Glutamatergic neuron (in vitro differentiated cells): ENCODE data around the gene ASNSD1. TPM values are rescaled to one million over a fixed set of nuclear protein-coding genes. Genes with fewer than 3 reads are reported as not detected.
"Not testable (repeated sequence)": the region's sequence is repeated elsewhere in the genome, so short reads cannot be mapped to it uniquely, and the experiment has no call there.

Source experiments
- DNase-seq: peaks from one replicate; pipeline ENCODE4 v3.0.0; 2022
- H3K27ac Mint-ChIP-seq: one replicate; pipeline ENCODE4 v1.8.0; 2020; ENCODE audit warnings: mild to moderate bottlenecking, mixed read lengths, inconsistent platforms; ENCODE audit not compliant: unreplicated experiment
- H3K27me3 Mint-ChIP-seq: one replicate; pipeline ENCODE4 v1.8.0; 2020; ENCODE audit warnings: mild to moderate bottlenecking, moderate library complexity, mixed read lengths, inconsistent platforms; ENCODE audit not compliant: unreplicated experiment
- H3K36me3 Mint-ChIP-seq: one replicate; pipeline ENCODE4 v1.8.0; 2020; ENCODE audit warnings: mild to moderate bottlenecking, mixed read lengths, inconsistent platforms; ENCODE audit not compliant: unreplicated experiment
- H3K4me1 Mint-ChIP-seq: one replicate; pipeline ENCODE4 v1.8.0; 2020; ENCODE audit warnings: mild to moderate bottlenecking, low read depth, mixed read lengths, inconsistent platforms; ENCODE audit not compliant: unreplicated experiment
- H3K4me3 Mint-ChIP-seq: one replicate; pipeline ENCODE4 v1.8.0; 2020; ENCODE audit warnings: mild to moderate bottlenecking, mixed read lengths, inconsistent platforms; ENCODE audit not compliant: unreplicated experiment
- H3K9me3 Mint-ChIP-seq: one replicate; pipeline ENCODE4 v1.8.0; 2020; ENCODE audit warnings: mild to moderate bottlenecking, moderate library complexity, mixed read lengths, inconsistent platforms; ENCODE audit not compliant: unreplicated experiment
- CTCF ChIP-seq: fragments of 200-600 bp; sonication (generic); IDR thresholded peaks from one replicate; pipeline ENCODE4 v1.5.0; 2021; ENCODE audit not compliant: partially characterized antibody, unreplicated experiment
- total RNA-seq: library from RNA; stranded (reverse); fragmentation: NEBNext Ultra II Directional; extraction: Animal tissue kit (Norgen Biotek cat#: 25700); gene quantifications from one replicate; pipeline ENCODE4 v1.2.1, GENCODE V29; 2021; ENCODE audit not compliant: unreplicated experiment

Gene ASNSD1
- total RNA-seq, 1 donor from 2014 or later = 39.9 TPM

- no peaks in the 10 kb centered on the region for H3K9me3 Mint-ChIP-seq
These were observed 1.5 kb downstream of the ASNSD1 start for GRCh38 chr2:189662669-189663226.

GRCh38 chr2:189663319-189663718 is 2.1 kb downstream of the ASNSD1 start:
- H3K4me1 Mint-ChIP-seq, H3K9me3 Mint-ChIP-seq, H3K27ac Mint-ChIP-seq, DNase-seq, H3K27me3 Mint-ChIP-seq, H3K4me3 Mint-ChIP-seq, H3K36me3 Mint-ChIP-seq: not testable (repeated sequence)

More at GRCh38 chr2:189662669-189663226, 1.5 kb downstream of the ASNSD1 start:
- no peak for TF ChIP-seq CTCF
- H3K27me3 Mint-ChIP-seq = no peaks in the 10 kb centered on the region
- H3K4me3 Mint-ChIP-seq = no peak overlapping the region
- DNase-seq = no peak
- H3K4me1 Mint-ChIP-seq = no peaks in the 10 kb centered on the region
- H3K27ac Mint-ChIP-seq = no peak overlapping the region
- no peaks in the 10 kb centered on the region for H3K36me3 Mint-ChIP-seq

GRCh38 chr2:189669913-189670312 is 8.7 kb downstream of the ASNSD1 start:
- Mint-ChIP-seq H3K36me3 (no peaks in the 10 kb centered on the region), H3K4me3 (no peak overlapping the region), H3K27ac (no peak overlapping the region), H3K4me1 (peaks cover 13% of the 10 kb centered on the region), H3K9me3 (no peaks in the 10 kb centered on the region), H3K27me3 (no peaks in the 10 kb centered on the region)
- TF ChIP-seq CTCF = no peak
- DNase-seq = no peak

- no peaks in the 10 kb centered on the region for H3K9me3 Mint-ChIP-seq
- H3K36me3 Mint-ChIP-seq = peaks cover 10% of the 10 kb centered on the region
- no peak for DNase-seq
- no peaks in the 10 kb centered on the region for H3K27me3 Mint-ChIP-seq
- H3K27ac Mint-ChIP-seq = no peak overlapping the region
- TF ChIP-seq CTCF = no peak
- H3K4me3 Mint-ChIP-seq = peak overlapping the region; percentile 76
- peaks cover 13% of the 10 kb centered on the region for H3K4me1 Mint-ChIP-seq
These were observed 12.6 kb downstream of the ASNSD1 start for GRCh38 chr2:189673661-189674373.

- H3K36me3 Mint-ChIP-seq = peaks cover 10% of the 10 kb centered on the region
- peak; percentile 79 for TF ChIP-seq CTCF
- peak; percentile 93 for DNase-seq
- no peaks in the 10 kb centered on the region for H3K9me3 Mint-ChIP-seq
- H3K27me3 Mint-ChIP-seq = no peaks in the 10 kb centered on the region
- peak within 1 kb of the TSS; percentile 95 for H3K4me3 Mint-ChIP-seq
- peaks cover 13% of the 10 kb centered on the region for H3K4me1 Mint-ChIP-seq
- peak within 1 kb of the TSS; percentile 86 for H3K27ac Mint-ChIP-seq
These were observed 13.3 kb downstream of the ASNSD1 start, which contains the start of gene ANKAR for GRCh38 chr2:189674374-189675112. Gene ANKAR (plus strand): TSS chr2:189674670. CDS start chr2:189676491, 1,821 bp downstream.
